Measurements from ENCODE around the gene FOSL2.

FOSL2 gene

DNA sequence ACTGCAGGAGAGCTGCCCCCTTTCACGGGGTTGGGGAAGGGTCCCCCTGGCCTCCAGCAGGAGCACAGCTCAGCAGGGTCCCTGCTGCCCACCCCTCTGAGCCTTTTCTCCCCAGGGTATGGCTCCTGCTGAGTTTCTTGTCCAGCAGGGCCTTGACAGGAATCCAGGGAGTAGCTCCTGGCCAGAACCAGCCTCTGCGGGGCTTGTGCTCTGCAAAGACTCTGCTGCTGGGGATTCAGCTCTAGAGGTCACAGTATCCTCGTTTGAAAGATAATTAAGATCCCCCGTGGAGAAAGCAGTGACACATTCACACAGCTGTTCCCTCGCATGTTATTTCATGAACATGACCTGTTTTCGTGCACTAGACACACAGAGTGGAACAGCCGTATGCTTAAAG is 21.2 kb downstream of the FOSL2 start:
- DNase-seq = peak in 1 of 2 experiments; percentile 35

- DNase-seq = no peak
Measured at GRCh38 chr2:28414583-28414982, 21.9 kb downstream of the FOSL2 start.

DNA sequence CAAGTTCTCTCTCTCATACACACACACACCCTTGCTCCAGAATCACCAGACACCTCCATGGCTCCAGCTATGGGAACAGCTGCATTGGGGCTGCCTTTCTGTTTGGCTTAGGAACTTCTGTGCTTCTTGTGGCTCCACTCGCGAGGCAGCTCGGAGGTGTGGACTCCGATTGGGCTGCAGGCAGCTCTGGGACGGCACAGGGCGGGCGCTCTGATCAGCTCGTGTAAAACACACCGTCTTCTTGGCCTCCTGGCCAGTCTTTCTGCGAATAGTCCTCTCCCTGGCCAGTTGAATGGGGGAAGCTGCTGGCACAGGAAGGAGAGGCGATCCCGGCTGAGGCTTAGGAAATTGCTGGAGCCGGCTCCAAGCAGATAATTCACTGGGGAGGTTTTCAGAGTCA is 22.4 kb downstream of the FOSL2 start:
- no peak for DNase-seq

DNA sequence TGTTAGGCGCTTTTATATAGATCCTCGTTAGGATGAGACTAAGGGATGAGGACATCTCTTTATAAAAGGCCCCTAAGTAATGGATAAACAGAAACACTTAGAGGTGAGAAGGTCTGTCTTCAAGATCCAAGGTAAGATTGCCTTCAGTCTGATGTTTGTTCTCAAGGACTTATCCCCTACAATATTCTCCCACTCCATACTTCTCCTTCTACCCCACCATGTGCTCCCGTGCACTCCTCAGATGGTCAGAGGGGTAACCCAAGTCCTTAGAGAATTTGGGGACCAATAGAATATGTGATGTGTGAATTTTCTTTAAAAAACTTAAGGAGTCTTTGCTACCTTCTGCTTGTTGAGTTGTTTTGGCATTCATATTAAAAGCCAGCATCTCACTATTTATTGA is 23.1 kb downstream of the FOSL2 start:
- DNase-seq = no peak

GRCh38 chr2:28419003-28419402 is 26.3 kb downstream of the FOSL2 start:
- DNase-seq = no peak

DNA sequence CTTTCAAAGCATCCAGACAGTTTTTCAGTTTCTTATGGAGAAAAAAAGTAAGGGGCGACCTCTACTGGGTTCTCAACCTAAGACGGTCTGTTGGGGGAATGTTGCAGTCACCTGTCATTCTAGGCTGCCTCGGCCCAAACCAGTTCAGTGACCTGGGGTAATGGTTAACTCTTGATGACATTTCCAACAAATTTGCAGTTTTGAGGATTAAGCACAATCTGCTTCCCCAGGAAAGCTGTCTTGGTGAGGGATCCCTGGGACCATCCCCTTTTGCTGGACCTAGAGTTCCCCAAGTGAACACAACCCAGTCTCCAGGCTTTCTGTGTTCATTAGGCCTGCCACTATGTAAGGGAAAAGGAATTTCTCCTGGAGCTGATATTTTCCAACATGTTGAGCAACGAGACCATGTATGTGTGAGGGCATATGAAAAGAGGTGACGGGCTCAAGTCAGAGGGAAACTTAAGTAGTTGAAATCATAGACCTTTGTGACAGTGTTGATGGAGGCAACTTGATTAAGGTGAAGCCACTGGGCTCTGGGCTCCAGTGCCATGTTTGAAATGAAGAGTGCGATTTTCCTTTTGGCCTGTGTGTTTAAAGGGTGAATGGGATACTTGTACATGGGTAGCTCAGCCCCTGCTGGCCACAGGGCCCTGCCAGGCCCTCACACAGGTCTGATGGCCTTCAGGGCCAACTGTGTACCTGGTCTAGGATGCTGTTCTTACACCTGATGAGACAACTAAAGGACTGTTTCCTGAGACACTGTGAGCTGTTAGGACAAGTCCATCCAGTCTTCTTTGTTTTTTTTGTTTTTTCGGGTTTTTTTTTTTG is 27.0 kb downstream of the FOSL2 start:
- DNase-seq = no peak

GRCh38 chr2:28420722-28421121 is 28.1 kb downstream of the FOSL2 start:
- DNase-seq = no peak

DNA sequence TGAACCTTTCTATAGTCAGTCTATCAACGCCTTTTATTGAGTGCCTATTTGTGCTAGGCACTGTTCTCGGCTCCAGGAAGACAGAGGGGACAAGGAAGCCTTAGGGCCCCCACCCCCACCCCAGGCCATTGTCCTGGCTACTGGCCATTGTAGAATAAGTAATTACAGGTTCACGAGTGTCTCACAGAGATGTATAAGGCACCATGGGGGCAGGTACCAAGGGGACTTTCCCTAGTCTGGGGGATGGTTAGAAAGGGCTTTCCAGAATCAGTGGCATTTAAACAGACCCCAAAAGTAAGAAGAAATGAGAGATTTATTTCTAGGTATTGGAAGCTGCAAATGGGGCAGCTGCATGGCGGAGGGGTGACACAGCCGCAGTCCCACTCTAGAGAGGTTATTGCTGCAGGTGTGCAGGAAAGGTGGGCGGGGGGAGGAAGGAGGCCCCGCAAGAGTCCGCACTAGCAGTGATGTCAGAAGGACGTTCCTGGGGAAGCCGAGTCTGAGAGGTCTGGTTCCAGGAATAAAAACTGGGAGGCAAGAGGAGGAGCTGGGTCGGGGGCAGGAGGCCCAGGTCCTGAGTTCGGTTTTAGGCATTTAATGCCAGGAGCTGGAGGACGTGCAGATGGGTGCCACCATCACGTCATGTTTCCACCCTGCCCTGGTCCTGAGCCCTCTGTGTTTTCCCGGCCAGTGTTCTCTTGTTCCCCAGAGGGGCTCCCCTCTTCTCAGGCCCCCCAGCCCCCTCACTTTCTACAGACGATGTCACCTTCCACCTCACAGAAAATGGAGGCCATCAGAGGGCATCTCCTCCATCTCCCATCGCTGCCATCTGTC is 30.5 kb downstream of the FOSL2 start:
- DNase-seq = no peak

GRCh38 chr2:28423856-28424605 is 31.4 kb downstream of the FOSL2 start:
- no peak for DNase-seq

DNA sequence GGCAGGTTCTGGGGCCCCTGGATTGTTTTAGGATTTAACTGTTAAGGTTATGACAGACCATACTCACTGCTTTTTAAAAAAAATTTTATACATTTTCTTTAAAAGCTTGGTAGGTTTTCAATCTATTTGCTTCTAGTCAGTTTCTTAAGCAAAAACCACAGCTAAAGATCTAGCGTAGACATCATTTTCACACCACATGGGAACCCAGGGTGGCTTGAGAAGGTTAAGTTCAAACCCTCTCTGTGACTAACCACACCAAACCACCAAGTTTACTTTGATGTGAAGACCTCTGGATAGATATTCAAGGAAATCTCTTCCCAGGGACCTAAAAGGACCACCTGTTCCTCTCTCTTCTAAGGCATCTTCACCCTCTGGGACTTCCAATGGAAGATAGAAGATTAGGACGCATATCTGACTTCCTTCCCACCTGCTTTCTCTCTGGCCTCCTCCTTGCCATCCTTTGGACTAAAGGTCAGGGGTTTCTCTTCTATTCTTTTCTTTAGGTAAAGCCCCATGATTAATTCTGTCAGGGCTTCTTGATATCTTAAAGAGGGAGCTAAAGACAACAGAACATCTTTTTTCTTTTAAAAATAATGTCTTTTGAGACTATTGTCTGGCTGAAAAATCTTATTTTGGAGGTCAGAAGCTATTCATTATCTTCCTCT is 32.3 kb downstream of the FOSL2 start:
- DNase-seq = no peak

- DNase-seq = no peak
Measured at GRCh38 chr2:28425464-28425835, 32.8 kb downstream of the FOSL2 start.

- DNase-seq = no peak
Measured at GRCh38 chr2:28427741-28428415, 35.2 kb downstream of the FOSL2 start.

GRCh38 chr2:28428486-28428885 is 35.8 kb downstream of the FOSL2 start:
- DNase-seq = no peak

- DNase-seq = no peak
Measured at GRCh38 chr2:28429636-28430376, 37.1 kb downstream of the FOSL2 start.

GRCh38 chr2:28430377-28430765 is 37.7 kb downstream of the FOSL2 start:
- no peak for DNase-seq

- DNase-seq = no peak
Measured at GRCh38 chr2:28430788-28431418, 38.2 kb downstream of the FOSL2 start.

GRCh38 chr2:28431741-28432140 is 39.1 kb downstream of the FOSL2 start:
- DNase-seq = no peak

GRCh38 chr2:28432362-28432761 is 39.7 kb downstream of the FOSL2 start:
- no peak for DNase-seq

DNA sequence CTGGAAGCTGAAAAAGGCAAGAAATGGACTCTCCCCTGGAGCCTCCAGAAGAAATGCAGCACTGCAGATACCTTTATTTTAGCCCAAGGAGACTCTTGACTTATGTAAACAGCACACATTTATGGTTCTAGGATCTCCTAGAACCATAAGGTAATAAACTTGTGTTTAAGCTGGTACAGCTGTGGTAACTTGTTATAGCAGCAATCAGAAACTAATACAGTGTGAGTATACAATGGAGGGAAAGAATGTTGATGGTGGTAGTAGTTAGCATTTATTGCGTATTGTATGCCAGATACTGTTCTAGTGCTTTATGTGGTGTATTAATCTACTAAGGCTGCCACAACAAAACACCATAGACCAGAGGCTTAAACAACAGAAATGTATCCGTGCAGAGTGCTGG is 40.6 kb downstream of the FOSL2 start:
- DNase-seq = no peak

GRCh38 chr2:28433935-28434599 is 41.4 kb downstream of the FOSL2 start:
- DNase-seq = no peak

- DNase-seq = no peak
Measured at GRCh38 chr2:28434600-28434989, 41.9 kb downstream of the FOSL2 start.

Data from NCI-H187 (cell line).